ENCODE measurements around the gene FOXO1.

Gene FOXO1

DNA sequence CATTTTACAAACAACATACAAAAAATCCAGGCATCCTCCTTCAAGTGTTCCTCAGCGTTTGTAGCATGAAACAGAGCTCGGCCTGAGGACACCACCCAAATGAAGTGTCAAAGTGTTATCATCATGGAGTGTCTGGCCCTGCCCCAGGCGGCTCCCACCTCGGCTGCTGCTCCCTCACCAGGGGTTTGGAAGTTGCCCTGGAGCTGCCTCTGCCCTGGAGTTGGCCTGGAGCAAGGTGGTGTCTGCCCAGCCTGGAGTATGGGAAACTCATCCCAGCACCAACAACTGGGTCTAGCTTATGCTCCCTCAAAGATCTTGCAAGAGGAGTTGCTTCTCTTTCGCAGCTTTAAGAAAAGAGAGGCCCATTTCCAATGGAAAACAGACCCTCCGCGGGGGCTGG, 120.4 kb downstream of the FOXO1 start:
- no peak for DNase-seq (ENCODE audit: low read depth in 3 of 3)

DNA sequence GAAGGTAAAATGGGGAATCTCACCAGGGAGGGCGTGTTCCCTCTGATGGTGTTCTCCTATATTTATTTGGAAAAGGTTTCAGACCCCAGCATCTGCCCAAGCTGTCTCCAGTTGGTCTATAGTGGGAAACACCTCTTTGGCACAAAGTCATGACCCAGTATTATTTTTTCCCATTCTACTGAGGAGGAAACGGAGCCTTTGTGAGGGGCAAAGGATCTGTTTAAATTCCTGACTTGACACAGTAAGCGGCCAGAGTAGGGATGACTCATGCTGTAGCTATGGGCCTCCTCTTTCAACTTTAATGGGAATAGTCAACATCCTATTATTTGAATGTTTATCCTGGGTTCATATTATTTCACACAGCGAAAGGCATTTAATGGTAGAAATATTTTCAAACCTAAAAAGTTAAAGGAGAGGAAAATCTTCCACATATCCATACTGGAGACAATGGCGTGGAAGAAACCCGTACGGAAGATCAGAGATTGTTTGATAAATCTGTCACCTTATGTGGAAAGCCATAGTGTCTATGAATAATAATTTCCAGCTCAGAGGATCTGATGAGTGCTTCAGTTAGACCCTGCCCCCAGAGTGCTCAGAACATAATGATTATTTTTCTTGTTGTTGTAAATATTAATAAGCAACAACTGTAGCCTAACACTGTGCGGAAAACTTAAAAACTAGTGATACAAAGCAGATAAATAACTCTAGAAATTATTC, 126.0 kb downstream of the FOXO1 start:
- no peak for DNase-seq (ENCODE audit: low read depth in 3 of 3)

DNA sequence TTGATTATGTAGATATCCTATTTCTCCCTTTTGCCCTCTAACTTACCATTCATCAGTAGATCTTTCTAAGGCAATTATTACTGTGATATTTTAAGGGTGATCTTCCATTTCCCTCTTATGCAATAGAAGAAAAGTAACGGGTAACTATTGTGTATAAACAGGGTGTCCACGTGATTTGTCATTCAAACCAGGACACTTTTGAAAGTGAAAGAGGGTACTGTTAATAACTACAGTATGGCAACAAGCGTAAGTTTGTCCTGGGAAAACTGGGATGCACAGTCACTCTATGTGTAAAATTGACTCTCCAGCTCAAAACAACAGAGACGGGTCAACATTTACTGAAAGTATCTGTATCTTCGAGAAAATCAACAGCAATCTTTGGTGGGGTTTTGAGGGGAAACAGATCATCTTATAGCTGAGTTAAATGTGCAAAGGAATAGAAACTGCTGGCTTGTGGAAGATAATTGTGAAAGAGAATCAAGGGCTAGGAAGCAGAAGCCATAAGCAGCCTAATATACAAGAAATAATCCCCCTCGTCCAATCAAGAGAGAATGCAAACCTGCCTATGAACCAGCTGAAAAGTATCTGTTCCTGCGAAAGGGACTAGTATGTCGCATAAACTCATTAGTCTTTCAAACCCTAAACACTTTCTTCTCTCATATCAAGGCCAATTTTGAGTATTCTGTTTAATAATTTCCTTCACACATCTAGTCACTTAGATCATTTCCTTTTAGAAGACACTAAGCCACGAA, 126.7 kb downstream of the FOXO1 start:
- DNase-seq (ENCODE audit: low read depth in 3 of 3): no peak

DNA sequence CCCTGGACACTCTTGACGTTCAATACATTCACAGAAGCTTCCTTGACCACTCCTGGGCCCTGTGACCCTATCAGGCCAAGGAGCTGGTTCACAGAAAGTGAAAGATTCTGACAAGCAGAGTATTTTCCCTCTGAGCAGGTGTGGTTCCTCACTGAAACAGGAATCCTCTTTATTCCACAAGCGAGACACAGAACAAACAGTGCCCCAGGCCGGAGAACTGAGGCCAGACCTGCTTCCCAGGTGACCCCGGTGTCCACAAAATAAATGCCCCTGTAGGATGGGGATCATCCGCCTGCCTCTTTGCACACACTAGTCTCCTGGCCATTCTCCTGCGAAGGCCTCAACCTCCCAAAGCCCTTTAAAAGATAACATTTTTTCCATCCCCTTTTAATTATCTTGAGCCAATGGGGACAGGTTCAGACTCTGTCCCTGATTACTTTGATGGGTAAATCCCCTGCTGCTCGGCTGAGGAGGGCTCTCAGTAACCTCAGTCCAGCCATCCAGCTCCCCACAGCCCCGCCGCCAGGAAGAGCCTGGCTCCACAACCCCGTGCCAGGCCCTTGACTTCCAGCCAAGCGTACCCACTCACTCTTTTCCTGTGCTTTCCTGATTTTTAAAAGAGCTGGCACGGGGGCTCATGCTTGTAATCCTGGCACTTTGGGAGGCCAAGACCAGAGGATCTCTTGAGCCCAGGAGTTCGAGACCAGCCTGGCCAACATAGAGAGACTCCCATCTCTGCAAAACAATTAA, 129.1 kb downstream of the FOXO1 start:
- no peak for DNase-seq (ENCODE audit: low read depth in 3 of 3)

DNA sequence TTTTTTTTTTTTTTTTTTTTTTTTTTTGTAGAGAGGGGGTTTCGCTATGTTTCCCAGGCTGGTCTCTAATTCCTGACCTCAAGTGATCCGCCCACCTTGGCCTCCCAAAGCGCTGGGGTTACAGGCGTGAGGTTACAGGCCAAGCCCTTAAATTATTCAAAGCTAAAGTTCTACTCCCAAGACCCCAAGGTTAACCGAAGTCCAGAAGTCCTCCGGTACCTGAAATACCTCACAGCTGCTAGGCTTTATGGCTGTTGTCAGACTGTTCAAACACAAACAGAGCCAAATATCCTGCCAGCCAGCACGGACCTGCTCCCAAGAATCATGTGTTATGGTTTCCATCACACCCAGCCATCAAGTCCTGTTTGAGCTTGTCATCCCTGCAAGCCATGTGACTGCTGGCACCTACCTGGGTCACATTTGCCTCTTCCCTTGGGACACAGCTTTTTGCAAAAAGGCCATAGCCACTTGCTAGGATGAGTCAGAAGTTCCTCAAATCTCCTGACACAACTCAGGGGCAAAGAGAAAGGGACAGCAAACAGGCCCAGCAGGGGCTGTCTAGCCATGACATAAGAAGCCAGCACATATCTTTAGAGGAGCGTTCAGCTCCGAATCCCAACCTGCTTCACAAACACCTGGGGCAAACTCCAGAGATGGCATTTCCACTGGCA, 129.9 kb downstream of the FOXO1 start:
- no peak for DNase-seq (ENCODE audit: low read depth in 3 of 3)

DNA sequence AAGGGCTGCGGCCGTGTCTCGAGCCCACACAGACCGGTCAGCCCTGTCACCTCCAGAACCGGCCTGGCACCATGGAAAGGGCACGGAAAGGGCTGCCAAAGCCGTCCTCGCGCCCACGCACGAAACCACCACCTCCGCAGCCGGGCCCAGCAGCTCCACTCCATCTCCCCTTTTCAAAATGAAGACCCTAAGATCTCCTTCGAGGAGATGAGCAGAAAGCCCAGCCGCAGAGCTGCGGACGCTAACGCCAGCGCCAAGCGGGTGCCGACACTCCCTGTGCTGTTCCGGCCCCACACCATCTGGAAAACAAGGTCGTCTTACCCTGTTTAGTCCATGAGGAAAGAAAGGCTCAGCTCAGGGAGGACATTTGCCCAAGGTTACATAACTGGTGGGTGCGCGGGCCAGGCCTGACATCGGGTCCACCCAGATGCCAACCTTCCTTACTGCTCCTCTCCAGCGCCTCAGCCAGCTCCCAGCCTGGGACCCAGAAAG, 131.1 kb downstream of the FOXO1 start:
- DNase-seq (ENCODE audit: low read depth in 3 of 3): no peak

DNA sequence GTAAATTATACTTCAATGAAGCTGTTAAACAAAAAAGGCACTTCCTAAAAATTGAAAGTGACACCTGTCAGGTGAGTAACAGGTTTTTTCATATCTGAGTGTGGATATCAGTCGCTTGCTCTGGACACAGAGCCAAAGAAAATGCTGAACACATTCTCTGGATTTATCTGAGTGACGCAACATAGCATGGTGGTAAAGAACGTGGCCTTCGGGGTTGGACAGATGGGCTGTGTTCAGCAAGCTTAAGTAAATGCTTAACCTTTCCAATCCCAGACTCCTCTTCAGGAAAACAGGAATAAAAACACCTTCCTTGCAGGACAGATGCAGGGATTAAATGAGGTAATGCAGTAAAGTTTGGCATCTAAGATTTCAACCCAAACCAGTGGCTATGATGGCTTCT, 132.0 kb downstream of the FOXO1 start:
- DNase-seq (ENCODE audit: low read depth in 3 of 3): no peak

DNA sequence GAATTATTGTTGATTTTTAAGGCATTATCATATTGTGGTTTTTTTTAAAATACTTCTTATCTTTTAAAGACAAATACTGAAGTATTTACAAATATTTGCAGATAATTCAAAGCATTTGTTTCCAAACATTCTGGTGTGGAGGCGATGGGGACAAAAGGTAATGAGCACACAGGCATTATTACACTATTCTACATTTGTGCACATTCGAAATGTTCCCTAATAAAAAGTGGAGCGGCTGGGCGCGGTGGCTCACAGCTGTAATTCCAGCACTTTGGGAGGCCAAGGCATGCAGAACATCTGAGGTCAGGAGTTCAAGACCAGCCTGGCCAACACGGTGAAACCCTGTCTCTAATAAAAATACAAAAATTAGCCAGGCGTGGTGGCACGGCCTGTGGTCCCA, 133.4 kb downstream of the FOXO1 start:
- no peak for DNase-seq (ENCODE audit: low read depth in 3 of 3)

DNA sequence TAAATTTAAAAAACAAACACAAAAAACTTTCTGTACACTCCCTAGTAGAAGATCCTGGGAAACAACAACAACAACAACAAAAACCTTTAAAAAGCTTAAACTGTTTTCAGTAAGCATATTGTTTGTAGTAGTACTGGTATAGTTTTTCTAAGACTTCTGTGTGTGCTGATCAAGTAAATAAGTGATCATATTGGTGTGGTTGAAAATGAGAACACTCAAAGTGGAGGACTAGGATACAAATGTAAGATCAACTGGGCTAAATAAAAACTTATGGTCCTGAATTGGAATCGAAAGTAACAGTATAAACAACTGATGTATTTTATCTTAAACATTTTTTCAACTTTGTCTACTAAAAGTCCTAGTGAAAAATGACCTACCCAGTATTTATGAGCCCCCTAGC, 135.5 kb downstream of the FOXO1 start:
- DNase-seq (ENCODE audit: low read depth in 3 of 3): no peak

DNA sequence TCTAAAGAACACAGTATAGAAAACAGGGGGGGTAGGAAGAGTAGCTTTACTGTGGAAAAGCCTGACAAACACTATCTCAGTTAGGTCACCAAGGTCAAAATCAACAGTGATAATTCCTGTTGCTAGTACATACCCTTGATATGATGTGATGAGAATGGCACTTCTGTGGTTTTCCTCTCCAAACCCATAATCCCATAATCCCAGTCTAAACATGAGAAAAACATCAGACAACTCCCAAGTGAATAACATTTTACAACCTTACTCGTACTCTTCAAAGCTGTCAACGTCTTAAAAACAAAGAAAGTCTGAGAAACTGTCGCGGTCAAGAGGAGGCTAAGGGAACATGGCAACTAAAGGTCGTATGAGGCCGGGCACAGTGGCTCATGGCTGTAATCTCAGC, 137.6 kb downstream of the FOXO1 start:
- DNase-seq (ENCODE audit: low read depth in 3 of 3): no peak

DNA sequence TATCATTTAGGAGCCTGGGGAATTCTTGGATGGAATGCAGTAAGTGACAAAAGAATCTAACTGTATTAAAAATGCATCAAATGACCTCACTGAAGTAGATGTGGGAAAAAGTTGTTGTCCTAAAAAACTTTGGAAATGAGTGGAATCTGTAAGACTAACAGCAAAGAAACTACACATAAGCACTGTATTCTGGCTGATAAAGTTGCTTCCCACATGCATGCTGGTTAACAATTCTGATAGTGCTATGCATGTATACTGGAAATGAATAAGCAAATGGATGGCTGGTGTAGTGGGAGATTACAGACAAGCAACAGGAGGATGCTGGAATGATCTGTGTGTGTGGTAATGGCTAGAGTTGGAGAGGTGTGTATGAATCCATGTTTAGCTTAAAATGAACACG, 138.5 kb downstream of the FOXO1 start:
- no peak for DNase-seq (ENCODE audit: low read depth in 3 of 3)

DNA sequence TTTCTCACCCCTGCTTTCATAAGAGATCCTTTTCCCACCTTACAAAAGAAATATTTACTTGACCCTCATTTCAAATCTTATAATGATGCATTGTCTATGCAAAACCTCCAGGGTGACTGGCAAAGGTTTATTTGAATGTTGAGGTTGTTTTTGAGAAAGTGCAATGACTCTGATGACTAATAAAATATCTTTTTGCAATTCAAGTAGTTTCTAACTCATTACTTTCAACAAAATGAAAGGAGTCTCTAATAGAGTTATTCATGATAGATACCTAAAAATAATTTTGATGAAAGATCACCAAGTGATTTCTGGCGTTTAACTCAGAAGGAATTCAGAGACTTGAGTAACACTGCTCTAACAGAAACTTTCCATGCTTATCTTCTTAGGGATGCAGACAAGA, 144.2 kb downstream of the FOXO1 start:
- DNase-seq (ENCODE audit: low read depth in 3 of 3): no peak

DNA sequence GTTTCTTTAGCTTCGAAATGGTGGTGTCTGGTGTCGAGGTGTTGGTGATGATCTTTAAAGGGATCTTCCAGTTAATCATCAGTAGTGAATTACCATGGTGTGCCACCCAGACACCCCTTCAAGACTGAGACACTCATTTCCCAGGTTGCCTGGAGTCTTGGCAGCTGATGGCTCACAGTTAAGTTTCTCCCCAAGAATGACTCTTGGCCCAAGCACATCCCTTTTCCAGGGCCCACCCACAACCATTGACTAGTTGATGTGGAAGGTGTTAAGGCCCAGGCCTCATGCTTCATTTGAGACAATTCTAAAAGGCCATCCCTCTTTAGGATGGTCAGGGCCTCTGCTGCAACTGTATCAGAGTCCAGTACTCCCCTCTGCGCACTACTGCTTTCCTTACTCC, 145.5 kb downstream of the FOXO1 start:
- DNase-seq (ENCODE audit: low read depth in 3 of 3): no peak

DNA sequence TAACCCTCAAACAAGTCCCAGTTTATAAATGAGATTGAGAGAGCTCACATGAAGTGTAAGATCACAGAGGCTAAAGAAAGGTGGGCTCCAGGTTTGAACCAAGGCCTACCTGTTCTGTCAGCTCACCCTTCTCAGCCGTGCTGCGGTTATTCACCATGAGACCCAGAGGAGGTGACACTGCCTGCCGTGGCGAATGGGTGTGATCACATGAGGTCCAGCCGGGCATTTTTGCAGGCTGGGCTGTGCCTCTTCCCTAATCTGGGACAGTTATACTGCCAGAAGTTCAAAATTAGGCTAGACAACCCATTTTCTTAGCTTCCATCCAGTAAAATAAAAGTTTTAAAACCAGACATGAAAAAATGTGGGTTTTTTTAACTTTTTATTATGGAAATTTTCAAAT, 146.8 kb downstream of the FOXO1 start:
- no peak for DNase-seq (ENCODE audit: low read depth in 3 of 3)

DNA sequence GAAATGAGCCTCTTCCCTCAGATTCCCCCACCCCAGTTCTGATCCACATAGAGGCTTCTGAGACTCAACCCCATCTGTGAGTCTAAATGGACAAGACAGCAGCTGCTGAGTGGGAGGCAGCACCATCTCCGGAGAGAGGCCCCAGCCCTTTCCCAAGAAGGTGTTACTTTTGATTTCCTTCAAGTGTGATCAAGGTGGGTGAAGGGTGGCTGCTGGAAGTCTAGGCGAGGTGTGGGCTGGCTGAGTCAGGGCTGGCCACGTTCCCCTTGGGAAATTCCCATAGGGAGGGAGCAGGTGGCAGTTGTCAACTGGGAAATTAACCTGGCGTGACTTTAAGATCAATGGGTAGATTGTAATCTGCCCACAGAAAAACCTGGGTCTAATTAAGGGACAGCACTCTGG, 148.0 kb downstream of the FOXO1 start:
- DNase-seq (ENCODE audit: low read depth in 3 of 3): peak; percentile 53 to 72 (median 57)

DNA sequence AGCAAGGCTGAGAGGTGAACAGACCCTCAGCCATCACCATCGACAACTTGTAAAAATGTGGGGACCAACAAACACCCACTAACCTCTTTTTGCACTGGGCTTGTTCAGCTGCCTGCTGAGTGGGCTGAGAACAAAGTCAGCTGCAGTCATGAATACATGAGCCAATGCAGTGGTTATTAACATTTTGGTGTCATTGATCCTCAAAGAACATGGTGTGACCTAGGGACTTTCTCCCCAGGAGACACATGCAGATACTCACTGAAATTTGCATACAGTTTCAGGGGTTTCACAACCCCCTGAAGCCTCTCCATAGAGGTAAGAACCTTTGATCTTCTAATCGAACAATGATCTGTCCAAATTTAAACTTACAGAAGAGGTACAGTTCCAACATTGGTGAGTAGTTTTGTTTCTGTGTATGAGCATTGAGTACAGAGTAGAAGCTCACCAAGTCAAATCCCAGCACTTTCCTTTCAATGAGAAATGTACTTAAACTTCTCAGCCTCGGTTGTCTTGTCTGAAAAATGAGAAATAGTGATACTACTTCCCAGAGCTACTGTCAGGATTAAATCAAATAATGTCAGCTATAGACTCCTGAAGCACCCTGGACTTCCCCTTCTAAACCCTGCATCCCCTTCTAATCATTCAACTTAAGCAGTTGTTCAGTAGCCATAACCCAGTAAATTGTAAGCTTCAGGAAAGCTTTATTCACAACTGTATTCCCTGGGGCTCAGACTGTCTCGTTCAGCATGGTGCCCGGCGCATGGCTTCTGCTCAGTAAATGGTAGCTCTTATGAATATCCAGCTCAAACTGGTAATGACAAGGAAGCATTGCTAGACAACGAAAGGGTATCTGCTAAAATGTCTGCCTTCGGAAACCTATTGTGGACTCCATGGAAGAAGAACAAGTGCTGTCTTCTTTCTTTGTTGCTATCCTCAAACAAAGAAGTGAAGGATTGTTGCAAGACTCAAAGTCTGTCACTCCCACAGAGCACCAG, 148.7 kb downstream of the FOXO1 start:
- DNase-seq (ENCODE audit: low read depth in 3 of 3): no peak

DNA sequence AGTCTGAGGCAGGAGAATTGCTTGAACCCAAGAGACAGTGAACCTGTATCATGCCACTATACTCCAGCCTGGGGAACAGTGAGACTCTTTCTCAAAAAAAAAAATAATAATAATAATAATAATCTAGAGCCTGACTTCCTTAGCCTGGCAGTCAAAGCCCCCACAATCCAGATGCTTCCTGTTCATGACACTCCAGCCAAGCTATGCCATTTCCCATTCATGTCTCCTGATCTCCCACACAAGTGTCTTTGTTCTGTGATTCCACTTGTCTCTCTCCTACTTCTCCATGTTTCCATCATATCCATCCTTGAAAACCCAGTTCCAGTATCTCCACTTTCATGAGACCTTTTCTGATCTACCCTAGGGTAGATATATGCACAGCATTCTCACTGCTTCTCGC, 150.7 kb downstream of the FOXO1 start:
- DNase-seq (ENCODE audit: low read depth in 3 of 3): no peak

DNA sequence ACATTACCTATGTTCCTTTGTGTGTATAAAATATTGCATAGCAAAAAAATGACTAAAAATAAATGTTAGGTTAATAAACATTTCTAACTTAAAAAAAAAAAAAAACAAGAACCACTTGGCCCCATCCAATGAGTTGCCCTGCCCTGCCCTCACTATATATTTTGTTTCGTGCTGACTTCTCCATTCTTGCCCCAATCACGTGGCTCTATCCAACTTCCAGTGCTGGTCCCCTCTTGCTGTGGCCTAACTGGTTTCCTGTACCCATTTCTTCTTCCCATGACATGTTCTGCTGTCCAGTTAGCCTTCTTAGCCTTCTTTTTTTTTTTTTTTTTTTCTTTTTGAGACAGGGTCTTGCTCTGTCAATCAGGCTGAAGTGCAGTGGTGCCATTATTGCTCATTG, 151.6 kb downstream of the FOXO1 start:
- no peak for DNase-seq (ENCODE audit: low read depth in 3 of 3)

DNA sequence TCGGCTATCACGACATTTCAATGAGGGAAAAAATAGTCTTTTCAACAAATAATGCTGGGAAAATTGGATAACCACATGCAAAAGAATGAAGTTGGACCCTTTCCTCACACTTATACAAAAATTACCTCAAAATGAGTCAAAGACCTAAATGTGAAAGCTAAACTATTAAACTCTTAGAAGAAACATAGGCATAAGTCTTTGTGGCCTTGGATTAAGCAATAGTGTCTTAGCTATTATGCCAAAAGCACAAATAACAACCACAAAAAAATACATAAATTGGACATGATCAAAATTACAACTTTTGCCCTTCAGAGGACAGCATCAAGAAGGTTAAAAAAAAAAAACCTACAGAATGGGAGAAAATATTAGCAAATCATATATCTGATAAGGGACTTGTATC, 156.6 kb downstream of the FOXO1 start:
- DNase-seq (ENCODE audit: low read depth in 3 of 3): no peak

DNA sequence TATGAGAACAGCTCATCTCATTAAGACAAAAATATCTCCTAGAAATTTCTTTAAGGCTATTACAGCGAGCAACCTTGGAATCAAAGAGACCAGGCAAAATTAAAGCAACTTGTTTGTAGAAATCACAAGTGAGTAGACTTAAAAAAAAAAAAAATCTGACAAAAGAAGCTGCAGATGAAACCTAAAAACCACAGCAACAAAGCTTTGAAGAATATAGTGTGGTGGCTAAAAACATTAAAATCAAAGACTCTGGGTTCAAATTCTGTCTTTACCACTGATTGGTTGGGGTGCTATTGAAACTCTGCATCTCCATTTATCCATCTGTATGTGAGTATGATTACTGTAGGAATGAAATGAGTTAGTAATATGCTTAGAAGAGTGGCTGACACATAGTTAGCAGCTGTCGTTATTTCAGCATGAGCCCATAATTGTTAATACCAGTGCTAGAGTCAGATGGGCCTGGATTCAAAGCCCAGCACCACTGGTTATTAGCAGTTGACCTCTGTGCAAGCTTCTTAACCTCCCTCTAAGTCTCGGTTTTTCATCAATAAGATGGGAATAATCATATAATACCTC, 157.6 kb downstream of the FOXO1 start:
- DNase-seq (ENCODE audit: low read depth in 3 of 3): no peak

DNA sequence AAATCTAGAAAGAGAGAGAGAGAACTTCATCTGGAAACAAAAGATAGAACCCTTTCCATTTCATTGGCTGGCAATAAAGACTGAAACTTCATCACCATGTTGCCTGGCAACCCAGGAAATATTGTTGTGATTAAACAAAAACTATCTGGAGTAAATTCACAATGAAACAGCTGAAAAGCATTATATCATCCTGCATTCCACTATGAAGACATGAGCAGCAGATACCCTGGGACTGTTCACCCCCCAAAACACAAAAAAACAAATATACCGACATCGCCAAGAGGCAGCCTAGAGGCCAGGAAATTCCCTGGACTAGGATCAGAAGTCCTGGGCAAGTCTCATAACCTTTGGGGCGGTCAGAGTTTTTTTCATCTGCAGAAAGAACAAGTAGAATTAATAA, 158.3 kb downstream of the FOXO1 start:
- DNase-seq (ENCODE audit: low read depth in 3 of 3): no peak
